ENCODE results near the gene PABPN1. TPM values are rescaled to one million over a fixed set of nuclear protein-coding genes. Genes with fewer than 3 reads are reported as not detected.

PABPN1 gene
- total RNA-seq, 2 experiments from 2014 or later: 225 to 269 TPM

DNA sequence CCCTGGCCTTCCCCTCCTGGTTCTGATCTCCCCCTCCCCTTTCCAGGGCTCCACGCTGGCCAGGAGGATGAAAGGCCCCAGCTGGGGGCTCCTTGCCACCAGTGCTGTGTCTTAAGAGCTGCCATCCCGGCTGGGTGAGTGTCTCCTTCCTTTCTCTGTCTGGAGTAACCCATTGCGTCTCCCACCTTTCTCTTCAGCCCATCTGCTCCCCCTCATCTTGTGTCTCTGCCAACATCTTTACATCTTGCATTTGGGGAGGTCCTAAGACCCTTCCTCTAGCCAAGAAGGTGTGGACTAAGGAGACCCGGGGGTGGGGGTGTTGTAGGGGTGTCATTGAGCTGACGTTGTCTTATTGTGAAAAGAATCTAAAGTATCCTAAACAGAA is 14.1 kb upstream of the PABPN1 start:
- CTCF ChIA-PET: interaction anchor here (0.6 to 1.8 kb wide), 4 partner anchors 14 to 186 kb away, joined by 3 to 4 read pairs (median 3); partner anchors contain the start of gene PABPN1
- peaks cover 18% of the 10 kb centered on the region for H3K27me3 Mint-ChIP-seq
- peaks cover 16% of the 10 kb centered on the region for H3K4me1 Mint-ChIP-seq
- ATAC-seq (no peak), DNase-seq (no peak)
- H3K36me3 Mint-ChIP-seq: peaks cover 2% of the 10 kb centered on the region
- peak overlapping the region; percentile 59 for H3K4me3 Mint-ChIP-seq
- H3K9me3 Mint-ChIP-seq (ENCODE audit: low read depth): no peaks in the 10 kb centered on the region
- peak overlapping the region; percentile 46 for H3K27ac Mint-ChIP-seq

DNA sequence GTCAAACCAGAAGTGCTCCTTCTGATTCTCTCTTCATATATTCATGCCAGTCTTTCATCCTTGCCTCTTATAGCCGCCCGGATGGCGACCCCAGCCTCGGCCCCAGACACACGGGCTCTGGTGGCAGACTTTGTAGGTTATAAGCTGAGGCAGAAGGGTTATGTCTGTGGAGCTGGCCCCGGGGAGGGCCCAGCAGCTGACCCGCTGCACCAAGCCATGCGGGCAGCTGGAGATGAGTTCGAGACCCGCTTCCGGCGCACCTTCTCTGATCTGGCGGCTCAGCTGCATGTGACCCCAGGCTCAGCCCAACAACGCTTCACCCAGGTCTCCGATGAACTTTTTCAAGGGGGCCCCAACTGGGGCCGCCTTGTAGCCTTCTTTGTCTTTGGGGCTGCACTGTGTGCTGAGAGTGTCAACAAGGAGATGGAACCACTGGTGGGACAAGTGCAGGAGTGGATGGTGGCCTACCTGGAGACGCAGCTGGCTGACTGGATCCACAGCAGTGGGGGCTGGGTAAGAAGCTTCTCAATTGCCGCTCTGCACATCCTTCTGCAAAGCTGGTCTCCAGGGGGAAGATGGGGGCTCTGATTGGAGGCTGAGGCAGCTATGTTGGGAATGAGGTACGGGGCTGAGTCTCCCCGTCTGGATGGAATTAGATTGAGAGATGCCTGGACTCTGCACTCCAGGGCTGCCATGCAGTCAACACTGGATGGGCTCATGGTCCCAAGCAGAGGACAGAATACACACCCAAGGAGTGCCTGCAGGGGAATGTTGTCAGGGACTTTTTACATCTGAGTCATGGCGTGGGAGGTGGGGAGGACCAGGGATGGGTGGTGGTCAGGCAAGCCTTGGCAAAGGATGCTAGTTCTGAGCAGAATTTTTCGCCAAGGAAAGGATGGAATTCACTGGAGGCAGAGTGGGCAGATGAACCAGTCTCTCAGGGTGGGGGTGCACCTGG is 13.3 kb upstream of the PABPN1 start:
- Mint-ChIP-seq H3K4me3 (no peak overlapping the region), H3K9me3 (ENCODE audit: low read depth) (no peaks in the 10 kb centered on the region), H3K27me3 (peaks cover 21% of the 10 kb centered on the region), H3K36me3 (no peaks in the 10 kb centered on the region), H3K4me1 (peaks cover 16% of the 10 kb centered on the region), H3K27ac (no peak overlapping the region)
- CTCF ChIA-PET: interaction anchor here (0.6 to 1.8 kb wide), 4 partner anchors 12 to 187 kb away, joined by 3 to 4 read pairs (median 3); partner anchors contain the start of gene PABPN1
- DNase-seq (peak; percentile 38), ATAC-seq (no peak)

DNA sequence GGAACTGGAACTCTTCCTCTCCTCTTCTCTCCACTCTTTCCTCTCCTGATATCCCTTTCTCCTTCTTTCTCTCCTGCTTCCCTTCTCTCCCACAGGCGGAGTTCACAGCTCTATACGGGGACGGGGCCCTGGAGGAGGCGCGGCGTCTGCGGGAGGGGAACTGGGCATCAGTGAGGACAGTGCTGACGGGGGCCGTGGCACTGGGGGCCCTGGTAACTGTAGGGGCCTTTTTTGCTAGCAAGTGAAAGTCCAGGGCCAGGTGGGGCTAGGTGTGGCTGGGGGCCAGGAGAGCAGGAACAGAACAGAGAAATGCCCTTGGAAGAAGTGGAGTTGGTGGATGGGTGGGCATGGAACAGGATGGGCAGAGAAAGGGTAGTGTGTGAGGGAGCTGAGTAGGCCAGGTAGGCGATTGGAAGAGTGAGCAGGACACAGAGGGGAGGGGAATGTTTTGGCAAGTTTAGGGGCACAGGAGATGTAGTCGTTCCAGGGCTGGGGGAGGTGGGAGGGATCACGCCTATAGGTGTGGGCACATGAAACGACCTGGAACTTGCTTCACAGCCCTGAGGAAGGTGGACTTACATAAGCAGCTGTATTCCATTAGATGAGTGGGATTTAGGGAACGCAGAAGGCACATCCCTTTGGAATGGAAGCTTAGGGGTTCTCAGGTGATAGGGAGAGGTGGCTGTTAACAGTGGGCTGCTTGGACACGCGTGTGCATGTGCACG is 12.4 kb upstream of the PABPN1 start:
- Mint-ChIP-seq H3K36me3 (no peaks in the 10 kb centered on the region), H3K27ac (no peak overlapping the region), H3K9me3 (ENCODE audit: low read depth) (no peaks in the 10 kb centered on the region), H3K27me3 (peaks cover 21% of the 10 kb centered on the region), H3K4me1 (peaks cover 12% of the 10 kb centered on the region), H3K4me3 (no peak overlapping the region)
- DNase-seq (peak; percentile 32), ATAC-seq (no peak)
- CTCF ChIA-PET: no interaction called here

DNA sequence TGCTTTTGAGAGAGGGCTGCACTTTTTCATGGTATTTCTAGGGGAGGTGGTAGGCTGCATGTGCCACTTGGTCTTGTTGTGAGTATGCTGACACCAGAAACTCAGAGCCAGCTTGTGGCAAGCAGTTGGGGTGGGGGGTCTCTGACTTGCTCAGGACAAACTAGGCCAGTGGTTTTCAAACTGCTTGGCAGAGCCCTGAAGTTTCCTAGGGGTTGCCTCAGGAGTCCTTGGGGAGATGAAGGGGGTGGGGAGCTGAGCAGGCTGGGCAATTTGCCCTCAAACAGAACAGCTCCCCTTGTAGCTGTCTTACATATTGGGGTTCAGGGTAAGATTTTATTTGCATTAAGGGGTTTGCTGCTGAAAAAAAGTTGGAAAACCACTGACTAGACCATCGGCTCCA is 10.7 kb upstream of the PABPN1 start:
- no peaks in the 10 kb centered on the region for H3K9me3 Mint-ChIP-seq (ENCODE audit: low read depth)
- ATAC-seq (no peak), DNase-seq (no peak)
- H3K4me3 Mint-ChIP-seq: no peak overlapping the region
- H3K4me1 Mint-ChIP-seq: peaks cover 12% of the 10 kb centered on the region
- no peak overlapping the region for H3K27ac Mint-ChIP-seq
- peaks cover 16% of the 10 kb centered on the region for H3K27me3 Mint-ChIP-seq
- CTCF ChIA-PET: interaction anchor here (1.1 kb wide), 1 partner anchor 8 kb away, joined by 4 read pairs; no protein-coding TSS in a partner anchor
- no peaks in the 10 kb centered on the region for H3K36me3 Mint-ChIP-seq

DNA sequence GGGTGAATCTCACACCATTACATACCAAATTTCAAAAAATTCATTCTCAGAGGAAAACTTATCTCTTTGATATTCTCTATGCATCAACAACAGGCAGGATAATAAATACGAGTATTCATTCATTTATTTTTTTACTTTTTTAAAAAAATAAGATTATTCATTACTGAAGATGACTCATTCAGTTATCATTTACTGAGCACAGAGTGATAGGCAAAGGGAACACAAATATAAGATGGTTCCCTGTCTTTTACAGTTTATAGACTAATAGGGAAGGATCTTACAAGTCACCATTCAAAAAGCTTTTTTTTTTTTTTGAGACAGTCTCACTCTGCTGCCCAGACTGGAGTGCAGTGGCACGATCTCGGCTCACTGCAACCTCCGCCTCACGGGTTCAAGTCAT is 5.0 kb upstream of the PABPN1 start:
- H3K4me1 Mint-ChIP-seq: peaks cover 13% of the 10 kb centered on the region
- peaks cover 3% of the 10 kb centered on the region for H3K36me3 Mint-ChIP-seq
- H3K27ac Mint-ChIP-seq: no peak overlapping the region
- no peak for DNase-seq
- CTCF ChIA-PET: no interaction called here
- ATAC-seq: no peak
- H3K27me3 Mint-ChIP-seq: peaks cover 3% of the 10 kb centered on the region
- no peaks in the 10 kb centered on the region for H3K9me3 Mint-ChIP-seq (ENCODE audit: low read depth)
- H3K4me3 Mint-ChIP-seq: no peak overlapping the region

DNA sequence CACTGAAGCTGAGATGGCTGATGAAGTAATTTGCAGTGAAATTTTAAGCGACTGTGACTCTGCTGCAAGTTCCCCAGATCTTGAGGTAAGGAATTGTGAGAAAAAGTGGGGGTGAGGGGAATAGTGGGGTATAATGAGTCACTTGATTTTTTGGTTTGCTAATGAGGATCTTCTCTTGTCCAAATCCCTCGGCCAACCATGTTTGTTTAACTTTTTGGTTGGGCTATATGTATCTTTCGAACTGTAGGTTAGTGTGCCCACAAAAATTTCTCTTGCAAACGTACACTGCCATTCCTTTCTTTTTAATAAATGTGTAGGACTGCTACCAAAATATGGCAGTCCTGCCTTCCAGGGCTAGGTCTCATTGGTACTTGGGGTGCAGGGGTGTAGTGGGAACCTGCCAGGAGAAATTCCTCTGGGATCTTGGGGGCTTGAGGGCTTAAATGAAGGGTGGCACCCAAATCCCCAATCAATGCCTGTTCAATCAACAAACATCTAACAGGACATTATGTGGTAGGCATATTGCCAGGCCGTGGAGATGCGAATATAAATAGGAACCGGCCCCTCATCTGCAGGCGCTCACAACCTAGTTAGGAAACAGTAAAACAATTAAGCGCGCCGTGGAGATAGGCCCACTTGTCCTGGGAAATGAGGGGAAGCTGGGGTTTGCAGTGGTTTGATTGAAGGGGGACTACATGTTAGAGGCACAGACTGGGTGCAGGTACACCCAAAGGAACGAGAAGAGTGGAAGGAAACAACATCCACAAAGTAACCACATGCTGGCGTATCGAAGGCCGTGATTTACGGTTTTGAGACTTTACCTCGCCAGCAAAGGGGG is 1.3 kb upstream of the PABPN1 start:
- Mint-ChIP-seq H3K27me3 (no peaks in the 10 kb centered on the region), H3K9me3 (ENCODE audit: low read depth) (no peaks in the 10 kb centered on the region), H3K4me1 (peaks cover 32% of the 10 kb centered on the region), H3K4me3 (peak overlapping the region; percentile 91), H3K27ac (peak overlapping the region; percentile 94), H3K36me3 (peaks cover 26% of the 10 kb centered on the region)
- DNase-seq (no peak), ATAC-seq (no peak)
- CTCF ChIA-PET: interaction anchor here (0.9 to 10.7 kb wide), 15 partner anchors 9 to 251 kb away, joined by 3 to 119 read pairs (median 5); partner anchors contain the start of genes ACIN1, BCL2L2, C14orf119 and HOMEZ

DNA sequence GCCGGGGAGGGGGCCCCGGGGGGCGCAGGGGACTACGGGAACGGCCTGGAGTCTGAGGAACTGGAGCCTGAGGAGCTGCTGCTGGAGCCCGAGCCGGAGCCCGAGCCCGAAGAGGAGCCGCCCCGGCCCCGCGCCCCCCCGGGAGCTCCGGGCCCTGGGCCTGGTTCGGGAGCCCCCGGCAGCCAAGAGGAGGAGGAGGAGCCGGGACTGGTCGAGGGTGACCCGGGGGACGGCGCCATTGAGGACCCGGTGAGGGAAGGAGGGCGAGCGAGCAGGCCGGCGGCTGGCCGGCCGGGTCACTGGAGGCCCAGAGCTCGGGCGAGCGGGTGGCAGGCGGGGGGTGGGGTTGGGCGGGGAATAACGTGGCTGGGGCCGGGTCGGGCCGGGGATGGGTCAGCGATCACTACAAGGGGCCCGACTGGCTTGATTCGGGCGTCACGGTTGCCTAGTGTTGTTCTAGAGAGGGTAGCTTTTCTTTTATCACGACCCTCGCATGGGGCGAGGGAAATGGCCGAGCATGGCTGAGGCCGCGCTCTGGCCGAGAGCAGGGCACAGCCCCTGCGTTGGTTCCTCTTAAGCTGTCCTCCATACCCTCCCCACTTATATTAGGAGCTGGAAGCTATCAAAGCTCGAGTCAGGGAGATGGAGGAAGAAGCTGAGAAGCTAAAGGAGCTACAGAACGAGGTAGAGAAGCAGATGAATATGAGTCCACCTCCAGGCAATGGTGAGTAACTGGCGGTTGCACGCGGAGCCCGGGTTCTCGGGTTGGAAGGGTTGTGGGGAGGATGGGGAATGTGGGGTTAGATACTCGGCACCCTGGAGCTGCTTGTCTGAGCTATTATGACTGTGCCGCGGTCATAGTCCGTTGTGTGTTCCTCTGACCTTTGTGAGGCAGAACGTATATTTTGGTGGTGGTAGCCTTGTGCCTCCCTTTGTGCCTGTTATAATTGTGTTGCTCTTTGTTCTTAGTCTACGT is 603 bp downstream of the PABPN1 start:
- DNase-seq (peak; percentile 85), ATAC-seq (peak; percentile 0)
- Mint-ChIP-seq H3K4me1 (peaks cover 32% of the 10 kb centered on the region), H3K9me3 (ENCODE audit: low read depth) (no peaks in the 10 kb centered on the region), H3K36me3 (peaks cover 35% of the 10 kb centered on the region), H3K27me3 (no peaks in the 10 kb centered on the region), H3K27ac (peak overlapping the region; percentile 91), H3K4me3 (peak overlapping the region; percentile 91)
- CTCF ChIA-PET: interaction anchor here (0.9 to 10.7 kb wide), 16 partner anchors 13 to 253 kb away, joined by 3 to 119 read pairs (median 5); partner anchors contain the start of genes ACIN1, C14orf119, HOMEZ and PPP1R3E

DNA sequence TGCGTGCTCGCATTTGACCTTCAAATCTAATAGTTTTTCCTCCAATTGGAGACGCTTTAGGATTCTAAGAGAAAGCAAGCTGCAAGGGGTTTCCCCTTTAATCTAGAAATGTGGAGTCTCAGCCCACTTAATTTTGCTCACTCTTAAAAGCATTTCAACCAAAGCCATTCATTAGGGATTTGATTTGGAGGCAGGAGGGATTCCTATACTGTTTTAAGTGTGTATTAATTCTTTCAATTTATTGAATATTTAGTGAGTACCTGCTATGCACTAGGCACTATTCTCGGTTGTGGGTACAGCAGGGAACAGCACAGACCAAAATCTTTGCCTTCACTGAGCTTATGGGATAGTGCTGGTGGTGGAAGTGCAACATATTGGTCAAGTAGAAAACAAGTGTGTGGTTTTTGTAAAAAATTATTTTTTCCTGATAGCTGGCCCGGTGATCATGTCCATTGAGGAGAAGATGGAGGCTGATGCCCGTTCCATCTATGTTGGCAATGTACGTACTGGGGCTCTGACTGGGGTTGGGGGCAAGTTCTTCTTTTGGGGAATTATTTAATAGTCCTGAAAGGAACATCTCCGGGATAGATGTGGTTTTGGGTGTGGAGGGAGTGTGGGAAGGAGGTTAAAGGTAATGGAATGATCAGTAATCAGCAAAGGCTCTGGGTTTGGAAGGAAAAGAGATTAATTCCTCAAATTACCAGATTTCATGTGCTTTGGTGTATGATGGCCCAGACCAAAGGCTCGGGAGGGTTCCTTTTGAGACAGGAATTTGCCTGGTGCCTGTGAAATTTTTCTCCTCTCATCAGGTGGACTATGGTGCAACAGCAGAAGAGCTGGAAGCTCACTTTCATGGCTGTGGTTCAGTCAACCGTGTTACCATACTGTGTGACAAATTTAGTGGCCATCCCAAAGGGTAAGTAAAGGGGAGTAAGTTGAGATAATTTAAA is 1.6 kb downstream of the PABPN1 start:
- ATAC-seq: no peak
- Mint-ChIP-seq H3K4me1 (peaks cover 32% of the 10 kb centered on the region), H3K9me3 (ENCODE audit: low read depth) (no peaks in the 10 kb centered on the region), H3K27ac (peak overlapping the region; percentile 91), H3K4me3 (peak overlapping the region; percentile 91), H3K27me3 (no peaks in the 10 kb centered on the region), H3K36me3 (peaks cover 35% of the 10 kb centered on the region)
- CTCF ChIA-PET: interaction anchor here (0.9 to 10.7 kb wide), 8 partner anchors 21 to 247 kb away, joined by 3 to 119 read pairs (median 4); partner anchors contain the start of genes ACIN1, C14orf119, HOMEZ and PPP1R3E
- DNase-seq: no peak

DNA sequence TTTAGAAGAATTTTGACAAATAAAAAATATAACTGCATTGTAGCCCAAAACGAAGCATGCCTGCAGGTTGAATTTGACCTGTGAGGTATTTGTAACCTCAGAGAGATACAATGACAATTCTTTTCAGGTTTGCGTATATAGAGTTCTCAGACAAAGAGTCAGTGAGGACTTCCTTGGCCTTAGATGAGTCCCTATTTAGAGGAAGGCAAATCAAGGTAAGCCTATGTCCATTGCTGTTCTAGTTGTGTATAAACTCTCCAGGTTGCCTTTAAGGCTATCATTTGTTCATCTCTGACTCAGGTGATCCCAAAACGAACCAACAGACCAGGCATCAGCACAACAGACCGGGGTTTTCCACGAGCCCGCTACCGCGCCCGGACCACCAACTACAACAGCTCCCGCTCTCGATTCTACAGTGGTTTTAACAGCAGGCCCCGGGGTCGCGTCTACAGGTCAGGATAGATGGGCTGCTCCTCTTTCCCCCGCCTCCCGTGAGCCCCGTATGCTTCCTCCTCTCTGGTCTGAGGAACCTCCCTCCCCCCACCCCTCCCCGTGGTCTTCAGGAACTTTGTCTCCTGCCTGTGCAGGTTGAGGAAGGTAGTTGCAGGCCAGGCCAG is 2.7 kb downstream of the PABPN1 start:
- H3K27ac Mint-ChIP-seq: no peak overlapping the region
- H3K9me3 Mint-ChIP-seq (ENCODE audit: low read depth): no peaks in the 10 kb centered on the region
- DNase-seq (no peak), ATAC-seq (no peak)
- H3K4me3 Mint-ChIP-seq: no peak overlapping the region
- peaks cover 33% of the 10 kb centered on the region for H3K4me1 Mint-ChIP-seq
- CTCF ChIA-PET: interaction anchor here (1.0 to 10.7 kb wide), 3 partner anchors 22 to 203 kb away, joined by 3 to 119 read pairs (median 3); partner anchors contain the start of gene PPP1R3E
- no peaks in the 10 kb centered on the region for H3K27me3 Mint-ChIP-seq
- H3K36me3 Mint-ChIP-seq: peaks cover 35% of the 10 kb centered on the region

DNA sequence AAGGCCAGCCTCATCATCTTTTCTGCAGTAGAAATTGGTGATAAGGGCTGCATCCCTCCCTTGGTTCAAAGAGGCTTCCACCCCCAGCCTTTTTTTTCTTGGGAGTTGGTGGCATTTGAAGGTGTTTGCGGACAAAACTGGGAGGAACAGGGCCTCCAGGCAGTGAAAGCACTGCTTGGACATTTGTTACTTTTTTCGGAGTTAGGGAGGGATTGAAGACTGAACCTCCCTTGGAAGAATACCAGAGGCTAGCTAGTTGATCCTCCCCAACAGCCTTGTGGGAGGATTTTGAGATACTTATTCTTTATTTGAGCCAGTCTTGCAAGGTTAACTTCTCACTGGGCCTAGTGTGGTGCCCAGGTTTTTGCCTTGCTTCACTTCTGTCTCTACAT is 3.2 kb downstream of the PABPN1 start:
- Mint-ChIP-seq H3K4me1 (peaks cover 33% of the 10 kb centered on the region), H3K9me3 (ENCODE audit: low read depth) (no peaks in the 10 kb centered on the region), H3K36me3 (peaks cover 35% of the 10 kb centered on the region), H3K27ac (no peak overlapping the region), H3K27me3 (no peaks in the 10 kb centered on the region), H3K4me3 (no peak overlapping the region)
- CTCF ChIA-PET: interaction anchor here (1.0 to 10.7 kb wide), 3 partner anchors 23 to 204 kb away, joined by 3 to 119 read pairs (median 3); partner anchors contain the start of gene PPP1R3E
- ATAC-seq (no peak), DNase-seq (peak; percentile 23)

All from activated CD8-positive, alpha-beta memory T cell treated with anti-CD3 and anti-CD28 coated beads, Interleukin-2, amount 10 ng/mL, durations not matched to agents 7 days and 5 days (primary cell).